Fibroblast of villous mesenchyme (primary cell): Measurements from ENCODE around the gene IRF2. TPM values are rescaled to one million over a fixed set of nuclear protein-coding genes. Genes with fewer than 3 reads are reported as not detected.

Source experiments
- DNase-seq: peaks from one replicate; pipeline ENCODE4 v3.0.0-alpha.2; 2010; ENCODE audit warnings: low read depth
- H3K4me3 ChIP-seq: 2 replicates; pipeline ENCODE4 v1.5.1; 2011; ENCODE audit warnings: low read depth, mild to moderate bottlenecking, low read length
- total RNA-seq: library from RNA; depleted of rRNA; stranded (reverse); fragments of >200 nt; gene quantifications from 2 replicates; pipeline ENCODE4 v1.2.3, GENCODE V29; 2012
- TF ChIP-seq, protein P1 (sequence below): IDR thresholded peaks from 2 replicates; pipeline ENCODE4 v1.5.1; 2012; ENCODE audit warnings: low read depth, mild to moderate bottlenecking, low read length; ENCODE audit not compliant: insufficient read depth

IRF2 gene
- total RNA-seq, 1 donor: 42.3 TPM

DNA sequence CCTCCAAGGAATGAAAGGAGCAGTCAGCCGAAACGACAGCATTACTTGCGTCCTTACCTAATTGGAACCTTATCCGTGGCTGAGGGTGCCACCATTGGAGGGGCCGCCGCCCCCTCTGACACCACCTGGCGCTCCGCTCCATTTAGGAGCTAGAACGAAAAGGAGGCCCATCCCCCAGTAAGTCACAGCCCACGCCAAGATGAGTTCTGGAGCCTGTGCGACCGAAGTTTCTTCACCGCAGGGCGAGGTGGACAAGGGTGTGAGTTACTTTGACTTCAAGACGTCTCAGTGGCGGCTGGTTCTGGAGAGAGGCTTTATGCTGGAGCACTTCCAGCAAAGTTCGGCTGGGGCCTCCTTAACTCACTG is 729 bp upstream of the IRF2 start:
- TF ChIP-seq, protein P1, sequence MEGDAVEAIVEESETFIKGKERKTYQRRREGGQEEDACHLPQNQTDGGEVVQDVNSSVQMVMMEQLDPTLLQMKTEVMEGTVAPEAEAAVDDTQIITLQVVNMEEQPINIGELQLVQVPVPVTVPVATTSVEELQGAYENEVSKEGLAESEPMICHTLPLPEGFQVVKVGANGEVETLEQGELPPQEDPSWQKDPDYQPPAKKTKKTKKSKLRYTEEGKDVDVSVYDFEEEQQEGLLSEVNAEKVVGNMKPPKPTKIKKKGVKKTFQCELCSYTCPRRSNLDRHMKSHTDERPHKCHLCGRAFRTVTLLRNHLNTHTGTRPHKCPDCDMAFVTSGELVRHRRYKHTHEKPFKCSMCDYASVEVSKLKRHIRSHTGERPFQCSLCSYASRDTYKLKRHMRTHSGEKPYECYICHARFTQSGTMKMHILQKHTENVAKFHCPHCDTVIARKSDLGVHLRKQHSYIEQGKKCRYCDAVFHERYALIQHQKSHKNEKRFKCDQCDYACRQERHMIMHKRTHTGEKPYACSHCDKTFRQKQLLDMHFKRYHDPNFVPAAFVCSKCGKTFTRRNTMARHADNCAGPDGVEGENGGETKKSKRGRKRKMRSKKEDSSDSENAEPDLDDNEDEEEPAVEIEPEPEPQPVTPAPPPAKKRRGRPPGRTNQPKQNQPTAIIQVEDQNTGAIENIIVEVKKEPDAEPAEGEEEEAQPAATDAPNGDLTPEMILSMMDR: no peak
- DNase-seq: peak; percentile 64
- H3K4me3 ChIP-seq: peak overlapping the region; percentile 94

DNA sequence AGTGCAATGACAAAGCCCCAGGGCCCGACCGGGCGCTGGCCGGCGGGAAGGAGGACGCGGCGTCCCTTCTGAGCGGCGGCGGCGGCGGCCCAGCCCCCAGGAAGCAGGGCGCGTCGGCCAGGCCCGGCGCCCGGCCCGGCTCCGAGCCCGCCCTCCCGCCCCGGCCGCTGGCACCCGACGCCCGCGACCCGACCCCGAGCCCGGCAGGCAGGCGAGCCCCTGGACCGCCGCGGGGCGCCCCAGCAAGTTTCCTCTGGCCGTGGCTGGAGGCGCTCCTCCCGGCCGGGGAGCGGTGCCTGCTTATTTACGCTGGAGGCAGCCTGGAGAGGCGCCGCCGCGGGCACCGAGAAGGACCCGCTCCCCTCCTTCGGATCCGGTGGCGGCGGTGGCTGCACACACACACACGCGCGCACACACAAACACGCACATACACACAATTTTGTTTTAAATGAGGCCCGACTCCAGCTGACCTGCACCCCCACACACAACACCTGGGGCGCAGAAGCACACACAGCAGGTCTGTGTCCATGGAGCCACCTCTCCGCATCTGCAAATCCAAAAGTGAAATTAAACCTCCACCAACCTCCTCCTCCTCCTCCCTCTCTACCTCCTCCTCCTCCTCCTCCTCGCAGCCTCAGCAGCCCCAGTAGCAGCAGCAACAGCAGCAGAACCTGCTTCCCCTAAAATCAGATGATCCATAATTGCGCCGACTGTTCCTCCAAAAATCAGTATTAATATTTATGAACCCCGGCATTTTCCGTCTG is 669 bp downstream of the IRF2 start:
- DNase-seq: peak; percentile 55
- TF ChIP-seq, protein P1: no peak
- peak overlapping the region; percentile 99 for H3K4me3 ChIP-seq

DNA sequence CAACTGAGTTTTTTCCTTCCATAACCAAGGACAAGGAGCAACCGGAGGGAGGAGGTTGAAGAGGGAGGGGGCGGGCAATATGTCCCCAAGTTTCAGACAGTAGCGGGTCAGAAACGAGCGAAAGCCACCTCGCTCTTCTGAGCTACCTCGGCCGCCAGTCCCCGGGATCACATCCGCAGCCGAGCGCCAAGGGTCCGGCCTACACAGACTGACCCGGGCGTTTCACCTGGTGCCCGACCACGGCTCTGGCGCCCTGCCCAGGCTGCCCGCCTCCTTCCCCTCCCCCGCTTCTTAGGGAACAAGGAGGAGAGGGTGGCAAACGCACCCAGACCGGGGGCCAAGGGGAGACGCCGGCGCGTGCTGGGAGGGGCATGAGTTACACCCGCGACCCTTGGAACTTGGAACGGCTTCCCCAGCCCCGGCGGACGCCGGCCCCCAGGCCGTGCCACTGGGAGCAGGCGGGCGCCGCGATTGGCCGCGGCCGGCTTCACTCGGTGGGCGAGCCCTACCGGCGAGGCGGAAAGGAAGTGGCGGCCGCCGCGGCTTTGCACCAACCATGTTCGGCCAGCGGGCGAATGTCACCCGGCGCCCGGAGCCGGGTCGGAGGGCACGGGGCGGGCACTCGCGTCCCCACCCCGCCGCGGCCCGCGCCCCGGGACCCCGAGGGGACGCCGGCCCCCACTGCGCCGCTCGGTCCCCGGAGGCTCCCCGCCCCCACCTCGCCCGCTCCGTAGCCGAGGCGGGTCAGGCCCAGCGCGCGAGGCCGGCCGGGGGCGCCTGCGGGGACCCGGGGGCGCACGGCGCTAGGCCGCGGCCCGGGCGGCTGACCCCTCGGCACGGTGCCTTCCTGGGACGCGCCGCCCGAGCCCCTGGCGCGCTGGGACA is 1.5 kb downstream of the IRF2 start:
- H3K4me3 ChIP-seq: peak overlapping the region; percentile 99
- peak; percentile 72 for DNase-seq
- TF ChIP-seq, protein P1: no peak

DNA sequence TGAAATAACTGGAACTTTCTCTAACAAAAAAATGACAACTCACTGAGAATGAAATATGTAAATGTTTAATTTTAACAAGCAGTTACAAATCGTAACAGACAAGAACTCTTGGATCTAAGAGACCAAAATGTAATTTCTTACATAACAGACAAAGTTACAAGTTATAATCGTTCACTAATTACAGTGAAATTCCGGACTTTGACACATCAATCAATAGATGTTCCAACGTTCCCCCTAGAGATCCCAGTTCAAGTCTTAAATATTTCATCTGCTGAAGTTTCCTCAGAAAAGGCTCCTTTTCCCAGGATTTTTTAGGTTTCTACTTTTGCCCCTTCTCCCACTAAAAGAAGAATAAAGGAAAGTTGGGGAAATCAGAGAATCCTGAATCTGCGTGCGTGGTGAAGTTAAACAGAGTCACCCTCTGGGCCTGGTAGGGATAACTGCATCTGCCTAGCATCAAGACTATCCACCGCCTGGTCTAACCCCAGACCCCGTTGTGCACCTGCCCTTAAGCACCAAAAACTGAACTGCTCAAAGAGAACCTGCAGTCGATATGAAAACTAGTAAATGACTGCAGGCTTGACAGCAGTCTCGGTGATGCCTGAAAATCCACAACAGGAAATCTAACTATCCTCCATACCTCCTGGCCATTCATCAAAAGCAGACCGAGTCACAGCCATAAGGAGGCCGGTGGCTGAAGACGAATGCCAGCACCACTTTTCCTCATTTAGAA is 2.3 kb downstream of the IRF2 start:
- peak; percentile 42 for DNase-seq
- peak overlapping the region; percentile 99 for H3K4me3 ChIP-seq
- TF ChIP-seq, protein P1: no peak

DNA sequence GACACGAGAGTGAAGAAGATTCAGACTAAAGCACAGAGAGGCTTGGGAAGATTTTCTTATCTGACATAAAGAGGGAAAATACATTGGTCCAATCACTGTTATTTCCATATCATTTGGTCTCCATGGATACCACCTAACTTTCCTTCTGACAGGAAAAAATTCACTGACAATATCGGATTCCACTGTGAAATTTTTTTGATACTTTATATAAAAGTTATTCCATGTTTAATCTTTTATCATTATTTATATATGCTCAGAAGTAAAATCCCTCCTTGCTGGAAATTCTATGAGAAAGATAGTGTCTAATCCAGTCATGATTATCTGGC is 3.6 kb downstream of the IRF2 start:
- TF ChIP-seq, protein P1: no peak
- DNase-seq: no peak
- H3K4me3 ChIP-seq: no peak overlapping the region

DNA sequence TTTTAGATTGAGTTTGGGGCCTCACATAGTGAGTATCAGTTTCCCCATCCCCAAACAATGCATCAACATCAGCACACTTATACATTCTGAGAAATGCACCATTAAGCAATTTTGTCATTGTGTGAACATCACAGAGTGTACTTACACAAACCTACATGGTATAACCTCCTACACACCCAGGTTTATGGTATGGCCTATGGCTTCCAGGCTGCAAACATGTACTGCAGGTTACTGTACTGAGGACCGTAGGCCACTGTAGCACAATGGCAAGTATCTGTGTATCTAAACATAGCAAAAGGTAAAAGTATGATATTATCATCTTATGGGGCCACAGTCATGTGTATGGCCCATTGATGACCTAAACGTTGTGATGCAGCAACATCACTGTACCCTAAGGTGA is 7.7 kb downstream of the IRF2 start:
- no peak overlapping the region for H3K4me3 ChIP-seq
- no peak for DNase-seq
- TF ChIP-seq, protein P1: no peak
